ENCODE measurements around the gene OBP2A.
"Not testable (repeated sequence)": the region's sequence is repeated elsewhere in the genome, so short reads cannot be mapped to it uniquely, and the experiment has no call there.

OBP2A gene, protein sequence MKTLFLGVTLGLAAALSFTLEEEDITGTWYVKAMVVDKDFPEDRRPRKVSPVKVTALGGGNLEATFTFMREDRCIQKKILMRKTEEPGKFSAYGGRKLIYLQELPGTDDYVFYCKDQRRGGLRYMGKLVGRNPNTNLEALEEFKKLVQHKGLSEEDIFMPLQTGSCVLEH

DNA sequence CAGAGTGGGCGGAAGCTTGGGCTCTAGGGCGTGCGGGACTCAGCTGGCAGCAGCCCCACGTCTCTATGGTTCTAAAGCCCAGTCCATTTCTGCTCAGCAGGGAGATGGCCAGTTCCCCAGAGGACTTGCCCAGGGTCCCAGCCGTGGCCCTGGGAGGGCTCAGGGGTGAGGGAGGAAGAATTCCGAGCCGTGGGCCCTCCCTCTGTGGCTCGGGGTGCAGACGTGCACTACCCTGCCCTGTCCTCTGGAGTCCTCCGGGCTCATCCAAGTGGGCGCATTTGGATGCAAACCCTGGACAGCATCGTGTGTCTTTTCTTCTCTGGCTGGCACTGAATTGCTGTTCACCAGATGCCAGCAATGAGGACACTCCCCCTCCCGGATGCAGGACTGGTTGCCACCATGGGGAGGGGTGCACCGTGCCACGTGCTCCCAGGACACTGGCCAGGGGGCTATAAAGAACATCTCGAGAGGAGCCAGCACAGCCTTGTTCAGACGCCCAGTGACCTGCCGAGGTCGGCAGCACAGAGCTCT is at the start of gene OBP2A:
OBP2A (plus strand) TSS at position 481 of the 531 bp plus-strand sequence. CDS start 55 bp downstream, outside the sequence.
- not testable (repeated sequence) for DNase-seq (ENCODE audit: low spot score)

- no peak for DNase-seq (ENCODE audit: low spot score)
Measured at GRCh38 chr9:135498381-135499126, 47.4 kb upstream of the OBP2A start.

DNA sequence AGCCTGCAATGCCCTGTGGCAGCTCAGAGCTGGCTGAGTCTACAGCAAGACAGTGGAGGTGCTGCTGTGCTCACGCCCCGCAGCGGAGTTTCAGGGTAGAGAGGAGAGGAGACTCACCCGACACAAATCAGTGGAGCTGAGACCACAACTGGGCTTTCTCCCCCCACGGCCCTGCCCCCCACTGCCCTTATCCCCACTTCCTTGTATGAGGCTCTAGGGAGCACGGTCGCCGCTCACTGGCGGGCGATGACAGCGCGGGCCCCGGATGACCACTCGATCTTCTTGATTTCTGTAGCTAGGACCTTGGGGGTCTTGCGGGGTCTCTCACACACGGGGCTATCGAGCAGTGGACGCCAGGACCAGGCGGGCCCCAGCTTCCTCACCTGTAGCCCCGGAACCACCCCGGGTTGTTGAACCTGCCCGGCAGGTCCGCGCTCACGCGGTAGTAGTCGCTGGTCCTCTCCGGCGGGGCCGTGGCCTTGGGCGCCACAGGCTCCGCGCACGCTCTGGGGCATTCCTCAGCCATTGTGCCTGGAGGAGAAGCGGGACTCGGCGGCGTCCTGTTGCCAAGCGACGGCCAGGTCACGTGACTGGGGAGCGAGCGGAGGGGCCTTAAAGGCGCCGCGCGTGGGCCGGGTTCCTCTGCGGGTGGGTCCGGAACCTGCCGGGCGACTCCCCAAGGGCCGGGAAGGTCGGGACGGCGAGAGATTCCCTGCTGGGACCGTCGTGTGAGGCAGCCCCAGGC is 46.4 kb upstream of the OBP2A start:
- DNase-seq (ENCODE audit: low spot score) = peak; percentile 89

GRCh38 chr9:135500071-135500524 is 45.8 kb upstream of the OBP2A start:
- DNase-seq (ENCODE audit: low spot score) = no peak

- peak; percentile 97 for DNase-seq (ENCODE audit: low spot score)
Measured at GRCh38 chr9:135500525-135501260, 45.2 kb upstream of the OBP2A start, which contains the start of gene MRPS2. Gene MRPS2, plus strand, starts transcription at chr9:135500682. Its CDS starts 29 bp downstream, at chr9:135500711.

DNA sequence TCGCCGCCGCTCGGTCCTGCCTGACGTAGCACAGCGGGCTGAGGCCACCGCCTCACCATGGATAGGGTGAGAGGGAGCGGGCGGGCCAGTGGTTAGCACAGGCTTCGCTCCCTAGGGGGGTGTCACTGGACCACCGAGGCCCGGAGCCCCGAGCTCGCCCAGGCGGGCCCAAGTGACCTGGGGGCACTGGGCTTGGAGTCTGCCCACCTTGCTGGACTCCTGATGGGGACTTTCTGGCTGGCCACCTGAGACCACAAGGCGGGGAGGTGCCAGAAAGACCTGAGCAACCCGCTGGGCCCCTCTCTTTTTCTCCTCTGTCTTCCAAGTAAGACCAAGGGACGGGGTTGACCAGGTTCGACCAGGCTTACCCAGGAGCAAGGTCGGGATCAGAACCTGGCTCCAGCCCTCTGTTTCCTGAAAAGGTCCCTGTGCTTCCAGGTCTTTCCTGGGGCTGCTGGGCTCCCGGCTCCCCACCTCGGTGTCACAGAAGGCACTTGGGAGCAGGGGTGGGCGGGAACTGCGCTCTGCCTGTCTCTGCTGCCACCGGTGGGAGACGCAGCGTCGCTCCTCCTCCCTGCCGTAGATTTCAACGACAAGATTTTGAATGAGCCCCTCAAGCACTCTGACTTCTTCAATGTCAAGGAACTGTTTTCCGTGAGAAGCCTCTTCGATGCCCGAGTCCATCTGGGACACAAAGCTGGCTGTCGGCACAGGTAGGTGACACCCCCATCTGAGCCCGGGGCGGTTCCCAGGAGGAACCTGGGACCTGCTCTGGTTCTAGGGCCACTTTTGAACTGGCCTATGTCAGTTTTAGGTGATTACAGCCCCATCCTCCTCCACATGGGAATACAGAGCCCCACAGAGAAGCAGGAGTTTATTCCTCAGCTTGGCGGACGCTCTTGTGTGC is 44.4 kb upstream of the OBP2A start:
- DNase-seq (ENCODE audit: low spot score) = peak; percentile 84

DNA sequence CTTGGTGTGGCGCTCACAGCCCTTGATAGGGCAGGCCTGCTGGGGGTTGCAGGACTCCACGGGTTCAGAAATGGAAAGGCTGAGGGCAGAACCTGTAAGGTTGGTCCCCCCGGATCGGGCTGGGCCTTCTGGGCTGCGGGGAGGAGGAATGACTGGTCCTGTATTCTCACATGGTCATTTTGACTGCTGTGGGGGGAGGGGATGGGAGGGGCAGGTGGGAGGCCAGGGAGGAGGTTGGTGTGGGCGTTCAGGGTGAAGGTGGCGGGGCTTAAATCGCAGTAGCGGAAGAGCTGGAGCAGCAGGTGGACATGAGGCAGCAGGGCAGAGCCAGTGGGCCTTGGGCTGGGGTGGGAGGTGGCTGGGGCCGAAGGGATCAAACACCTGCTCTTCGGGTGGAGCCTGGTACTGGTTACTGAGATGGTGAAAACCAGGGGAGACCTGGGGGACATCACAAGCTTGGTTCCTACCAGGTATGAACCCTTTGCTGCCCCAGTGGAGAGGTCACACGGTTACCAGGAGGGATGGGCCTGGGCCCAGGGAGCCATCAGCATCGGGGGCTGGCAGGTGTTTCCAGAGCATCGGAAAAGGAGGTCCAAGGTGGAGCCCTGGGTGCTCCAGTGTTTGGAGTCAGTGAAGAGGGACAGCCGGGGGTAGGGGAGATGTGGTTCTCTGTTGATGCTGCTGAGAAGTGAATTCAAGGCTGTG is 43.6 kb upstream of the OBP2A start:
- no peak for DNase-seq (ENCODE audit: low spot score)

- no peak for DNase-seq (ENCODE audit: low spot score)
Measured at GRCh38 chr9:135502873-135503321, 43.0 kb upstream of the OBP2A start.

DNA sequence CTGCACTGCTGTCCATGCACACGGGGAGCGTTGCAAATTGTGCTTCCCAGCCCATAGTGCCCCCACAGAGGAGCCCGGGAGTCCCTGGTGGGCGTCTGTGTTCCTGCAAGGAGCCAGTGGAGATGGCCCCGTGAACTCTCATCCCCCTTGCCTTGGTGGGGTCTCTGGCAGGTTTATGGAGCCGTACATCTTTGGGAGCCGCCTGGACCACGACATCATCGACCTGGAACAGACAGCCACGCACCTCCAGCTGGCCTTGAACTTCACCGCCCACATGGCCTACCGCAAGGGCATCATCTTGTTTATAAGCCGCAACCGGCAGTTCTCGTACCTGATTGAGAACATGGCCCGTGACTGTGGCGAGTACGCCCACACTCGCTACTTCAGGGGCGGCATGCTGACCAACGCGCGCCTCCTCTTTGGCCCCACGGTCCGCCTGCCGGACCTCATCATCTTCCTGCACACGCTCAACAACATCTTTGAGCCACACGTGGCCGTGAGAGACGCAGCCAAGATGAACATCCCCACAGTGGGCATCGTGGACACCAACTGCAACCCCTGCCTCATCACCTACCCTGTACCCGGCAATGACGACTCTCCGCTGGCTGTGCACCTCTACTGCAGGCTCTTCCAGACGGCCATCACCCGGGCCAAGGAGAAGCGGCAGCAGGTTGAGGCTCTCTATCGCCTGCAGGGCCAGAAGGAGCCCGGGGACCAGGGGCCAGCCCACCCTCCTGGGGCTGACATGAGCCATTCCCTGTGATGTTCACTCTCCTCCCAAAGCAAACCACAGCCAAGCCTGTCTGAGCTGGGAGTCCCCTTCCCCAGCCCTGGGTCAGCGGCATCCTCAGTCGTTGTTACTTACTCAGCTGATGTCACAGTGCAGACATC is 42.3 kb upstream of the OBP2A start:
- no peak for DNase-seq (ENCODE audit: low spot score)

- peak; percentile 80 for DNase-seq (ENCODE audit: low spot score)
Measured at GRCh38 chr9:135504262-135505243, 41.4 kb upstream of the OBP2A start.

DNA sequence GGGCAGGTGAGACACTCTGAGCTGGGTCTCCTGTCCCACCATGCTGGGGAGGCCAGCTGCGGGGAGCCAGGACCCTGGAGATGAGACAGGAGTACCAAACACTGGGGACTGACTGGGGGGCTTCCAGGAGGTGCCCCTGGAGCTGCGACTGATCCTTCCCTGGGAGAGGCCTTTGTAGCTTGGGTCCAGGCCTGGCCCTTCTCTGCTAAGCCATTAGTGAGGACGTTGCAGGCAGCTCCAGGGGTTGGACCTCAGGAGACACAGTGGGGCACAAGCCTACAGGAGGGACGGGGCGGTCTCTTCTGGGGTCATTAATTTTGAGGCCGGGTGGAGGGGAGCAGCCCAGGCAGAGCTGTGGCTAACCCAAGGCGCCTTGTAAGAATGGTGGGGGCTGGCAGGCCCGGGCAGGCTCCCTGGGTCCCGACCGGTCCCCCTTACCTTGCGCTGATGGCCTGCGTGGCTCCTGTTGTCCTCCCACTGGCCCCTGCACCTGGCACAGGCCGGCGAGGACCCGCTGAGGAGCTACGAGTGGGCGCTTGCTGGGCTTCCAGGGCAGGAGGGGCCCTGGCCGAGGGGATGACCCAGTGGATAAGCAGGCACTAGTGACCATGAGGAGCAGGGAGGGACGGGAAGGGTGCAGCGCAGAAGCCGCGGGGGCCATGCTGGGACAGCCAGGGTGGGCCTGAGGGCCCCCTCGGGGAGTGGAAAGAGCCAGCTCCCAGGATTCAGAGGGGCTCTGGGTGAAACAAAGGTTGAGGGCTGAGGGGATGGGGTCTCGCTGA is 40.3 kb upstream of the OBP2A start:
- DNase-seq (ENCODE audit: low spot score) = no peak

DNA sequence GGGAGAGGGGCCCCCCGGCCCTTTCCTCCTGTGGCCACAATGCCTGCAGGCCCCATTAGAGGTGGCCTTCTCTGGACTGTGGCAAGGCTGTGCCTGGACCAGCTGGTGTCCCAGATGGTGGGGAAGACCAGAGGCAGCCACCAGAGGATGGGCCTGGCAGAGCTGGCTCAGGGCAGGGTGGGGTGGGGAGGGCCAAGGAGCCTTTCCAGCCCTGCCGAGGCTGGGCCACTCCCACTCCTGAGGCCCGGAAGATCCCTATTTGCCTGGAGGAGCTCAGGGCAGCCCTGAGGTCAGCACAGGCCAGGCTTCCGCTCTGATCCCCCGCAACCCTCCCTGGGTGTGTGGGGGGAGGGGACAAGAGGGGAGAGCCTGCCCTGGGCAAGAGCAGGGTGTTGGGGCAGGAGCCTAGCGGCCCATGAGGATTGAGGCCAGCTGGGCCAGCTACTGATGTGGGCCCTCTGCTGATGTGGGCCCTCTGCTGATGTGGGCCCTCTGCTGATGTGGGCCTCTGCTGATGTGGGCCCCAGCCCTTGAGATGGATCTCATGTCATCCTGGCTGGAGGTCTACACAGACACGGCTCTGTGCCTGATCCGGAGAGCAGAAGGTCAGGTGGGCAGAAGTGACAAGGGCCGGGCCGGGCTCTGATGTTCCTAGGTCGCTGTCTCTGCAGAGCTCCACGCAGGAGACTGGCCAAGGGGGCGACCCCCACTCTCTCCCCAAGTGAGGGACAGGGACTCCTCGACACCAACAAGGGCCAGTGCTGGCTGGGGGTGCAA is 39.4 kb upstream of the OBP2A start:
- peak; percentile 62 for DNase-seq (ENCODE audit: low spot score)

DNA sequence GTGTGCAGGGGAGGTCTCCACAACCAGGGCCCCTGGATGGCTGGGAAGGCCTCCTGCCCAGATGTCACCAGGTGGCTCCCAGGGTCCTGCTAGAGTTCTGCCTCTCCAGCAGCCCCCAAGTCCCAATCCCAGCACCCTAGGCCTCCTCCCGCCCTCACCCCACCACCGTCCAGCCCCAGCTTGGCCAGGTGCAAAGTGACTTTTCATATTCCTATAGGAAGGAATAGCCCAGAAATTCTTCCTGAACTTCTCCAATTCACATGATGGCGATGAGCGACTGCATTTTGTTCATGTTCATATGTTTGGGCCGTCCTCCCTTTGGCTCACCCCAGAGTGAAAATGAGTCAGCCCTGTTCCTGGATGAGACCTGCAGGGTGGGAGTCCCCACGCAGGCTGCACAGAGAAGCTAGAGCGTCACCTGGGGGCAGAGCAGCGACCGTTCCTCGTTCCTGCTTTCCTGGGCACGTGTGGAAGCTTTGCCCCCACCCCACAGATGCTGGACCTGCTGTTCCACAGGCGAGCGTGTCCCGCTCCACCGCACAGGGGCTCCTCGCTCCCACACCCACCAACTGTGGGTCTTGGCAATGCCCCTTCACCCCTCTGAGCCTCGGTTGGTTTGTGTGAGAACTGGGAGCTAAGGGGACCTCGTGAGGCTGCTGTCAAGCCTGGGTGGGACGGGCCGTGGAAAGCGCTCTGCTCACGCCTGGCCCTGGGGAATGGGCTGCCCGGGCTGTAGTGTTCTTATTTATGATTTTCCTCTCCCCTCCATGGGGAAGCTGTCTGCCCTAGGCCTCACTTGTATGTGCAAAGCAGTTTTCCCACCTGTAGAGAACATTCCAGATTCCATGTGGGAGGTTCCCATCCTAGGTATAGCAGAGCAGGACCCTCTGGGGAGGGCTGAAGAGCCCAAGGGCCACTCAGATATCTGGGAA is 38.6 kb upstream of the OBP2A start:
- DNase-seq (ENCODE audit: low spot score) = no peak

DNA sequence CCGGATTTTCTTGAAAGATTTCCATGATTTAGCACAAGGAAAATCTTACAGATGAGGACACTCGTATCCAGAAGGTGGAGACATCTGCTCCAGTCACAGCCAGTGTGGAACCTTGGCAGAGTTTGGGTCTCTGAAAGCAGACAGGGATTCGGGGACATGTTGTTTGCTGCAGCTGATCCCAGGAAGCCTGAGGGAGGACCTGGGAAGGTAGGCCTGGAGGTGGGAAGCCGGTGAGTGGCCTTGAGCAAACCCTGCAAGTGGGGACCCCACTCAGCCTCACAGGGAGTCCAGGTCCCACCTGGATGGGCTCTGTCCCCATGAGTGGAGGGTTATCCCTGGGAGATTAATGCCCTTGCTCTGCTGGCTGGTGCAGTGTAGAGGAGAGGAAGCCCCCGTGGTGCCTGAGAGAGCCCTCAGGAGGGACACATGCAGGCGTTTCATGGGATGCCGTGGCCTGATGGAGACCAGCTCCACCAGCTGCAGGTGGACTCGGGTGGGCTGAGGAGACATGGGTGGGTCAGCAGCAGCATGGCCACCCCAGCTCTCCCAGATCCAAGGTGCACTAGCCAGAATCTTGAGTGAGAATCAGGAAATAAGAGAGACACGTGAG is 37.6 kb upstream of the OBP2A start:
- DNase-seq (ENCODE audit: low spot score) = no peak

DNA sequence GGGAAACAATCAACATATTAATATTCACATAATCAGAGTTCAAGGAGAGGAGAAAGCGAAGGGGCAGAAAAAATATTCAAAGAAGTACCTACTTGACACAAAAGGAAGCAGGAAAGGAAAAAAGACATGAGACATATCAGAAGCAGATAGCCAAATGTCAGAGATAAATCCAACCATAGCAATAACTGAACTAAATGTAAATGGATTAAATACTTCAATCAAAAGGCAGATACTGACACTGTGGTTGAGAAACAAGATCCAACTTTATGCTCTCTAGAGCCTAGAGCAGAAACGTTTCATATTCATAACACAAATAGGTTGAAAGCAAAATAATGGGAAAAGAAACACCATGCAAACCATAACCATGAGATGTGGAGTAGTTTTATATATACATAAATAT is 36.5 kb upstream of the OBP2A start:
- DNase-seq (ENCODE audit: low spot score) = no peak

All from iPS-NIHi11 (cell line).